Myometrial cell (primary cell): ENCODE results near the gene MTG2. TPM values are rescaled to one million over a fixed set of nuclear protein-coding genes. Genes with fewer than 3 reads are reported as not detected.

Experiments used
- total RNA-seq: library from RNA; depleted of rRNA; stranded (reverse); fragments of >200 nt; gene quantifications from 2 replicates; pipeline ENCODE4 v1.2.3, GENCODE V29; 2015

The MTG2 gene
- total RNA-seq = 10.6 and 18.2 TPM in 2 replicates

GRCh38 chr20:62182469-62183425, at the start of gene MTG2:
TSS of gene MTG2 (plus strand) at chr20:62183028. CDS start at chr20:62193421, 10,393 bp downstream.

GRCh38 chr20:62143081-62143956, 39.5 kb upstream of the MTG2 start, which contains the start of the genes PSMA7 and SS18L1:
TSS of gene PSMA7 (minus strand) at chr20:62143394. CDS start at chr20:62143303, 91 bp downstream.
TSS of gene SS18L1 (plus strand) at chr20:62143769. CDS start at chr20:62143821, 52 bp downstream.

GRCh38 chr20:62219992-62220665, 37.3 kb downstream of the MTG2 start, which contains the start of gene HRH3:
TSS of gene HRH3 (minus strand) at chr20:62220278. CDS start at chr20:62219970, 308 bp downstream.

GRCh38 chr20:62237801-62238568, 55.2 kb downstream of the MTG2 start, which contains the start of gene OSBPL2:
TSS of gene OSBPL2 (plus strand) at chr20:62238521. CDS start at chr20:62256185, 17,664 bp downstream.

Other genes with a start within 250 kb of the MTG2 start
- gene TAF4, start 117.1 kb upstream of the MTG2 start, total RNA-seq = 2.1 and 5.5 TPM in 2 replicates
- 17.9 and 20.0 TPM in 2 replicates for gene LSM14B, start 60.6 kb upstream of the MTG2 start, total RNA-seq
- gene PSMA7, start 39.6 kb upstream of the MTG2 start, total RNA-seq = 520 and 556 TPM in 2 replicates
- 4.3 and 6.9 TPM in 2 replicates for gene SS18L1, start 39.3 kb upstream of the MTG2 start, total RNA-seq
- gene HRH3, start 37.2 kb downstream of the MTG2 start, total RNA-seq = not detected in 2 replicates
- 13.3 and 24.5 TPM in 2 replicates for gene OSBPL2, start 55.5 kb downstream of the MTG2 start, total RNA-seq
- gene ADRM1, start 120.0 kb downstream of the MTG2 start, total RNA-seq = 186 and 199 TPM in 2 replicates
- 16.3 and 20.8 TPM in 2 replicates for gene LAMA5, start 184.3 kb downstream of the MTG2 start, total RNA-seq
- 3,372 and 3,765 TPM in 2 replicates for gene RPS21, start 204.1 kb downstream of the MTG2 start, total RNA-seq
- gene CABLES2, start 224.3 kb downstream of the MTG2 start, total RNA-seq = 4.6 and 5.7 TPM in 2 replicates
- gene RBBP8NL, start 244.5 kb downstream of the MTG2 start, total RNA-seq = not detected in 2 replicates